GM19238 (cell line): ENCODE results near the gene LTF.

ENCODE experiments used
- DNase-seq: peaks from one replicate; pipeline ENCODE4 v3.0.0; 2011; ENCODE audit warnings: low spot score; ENCODE audit not compliant: insufficient read length

Gene LTF

DNA sequence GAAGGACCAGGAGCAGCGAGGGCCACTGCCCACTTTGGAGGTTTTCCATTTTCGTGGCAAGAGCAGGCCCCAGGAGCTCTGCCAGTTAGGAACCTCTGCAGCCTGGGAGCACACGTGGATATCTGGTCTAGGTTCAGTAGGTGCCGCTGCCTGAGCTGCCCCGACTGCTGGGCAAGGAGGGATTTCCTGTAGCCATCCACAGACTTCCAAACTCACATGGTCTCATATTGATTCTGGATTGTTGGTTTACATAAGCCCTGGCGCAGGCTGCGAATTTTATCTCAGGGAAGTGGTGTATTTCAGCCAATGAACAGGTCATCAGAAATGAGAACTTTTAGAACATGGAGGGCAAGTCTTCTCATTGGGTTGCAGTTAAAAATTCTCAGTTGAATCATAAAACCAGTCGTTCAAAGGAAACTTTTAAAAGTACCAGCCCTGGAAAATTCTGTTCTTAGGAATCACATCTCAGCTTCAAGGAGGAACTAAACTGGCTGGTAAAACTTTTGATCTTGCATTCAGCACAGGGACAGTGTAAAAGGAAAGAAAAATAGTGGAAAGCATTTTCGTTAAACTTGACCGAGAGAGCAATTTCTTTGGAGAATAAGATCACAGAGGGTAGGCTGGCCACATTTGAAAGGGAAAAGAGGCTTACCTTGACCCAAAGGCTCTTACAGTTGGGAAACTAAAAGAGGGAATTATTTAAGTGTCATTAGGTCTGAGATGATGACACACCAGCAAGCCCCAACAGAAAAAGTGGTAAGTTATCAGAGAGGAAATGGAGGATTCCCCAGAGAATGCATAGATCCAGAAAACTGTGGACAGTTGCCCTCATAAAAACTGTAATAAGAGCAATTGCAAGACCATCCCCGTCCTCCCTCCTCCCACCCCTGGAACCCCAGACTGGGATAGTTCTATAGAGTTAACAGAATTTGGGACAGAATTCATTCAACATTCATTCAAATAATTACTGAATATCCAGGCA, 26.7 kb upstream of the LTF start:
- DNase-seq, result no peak

DNA sequence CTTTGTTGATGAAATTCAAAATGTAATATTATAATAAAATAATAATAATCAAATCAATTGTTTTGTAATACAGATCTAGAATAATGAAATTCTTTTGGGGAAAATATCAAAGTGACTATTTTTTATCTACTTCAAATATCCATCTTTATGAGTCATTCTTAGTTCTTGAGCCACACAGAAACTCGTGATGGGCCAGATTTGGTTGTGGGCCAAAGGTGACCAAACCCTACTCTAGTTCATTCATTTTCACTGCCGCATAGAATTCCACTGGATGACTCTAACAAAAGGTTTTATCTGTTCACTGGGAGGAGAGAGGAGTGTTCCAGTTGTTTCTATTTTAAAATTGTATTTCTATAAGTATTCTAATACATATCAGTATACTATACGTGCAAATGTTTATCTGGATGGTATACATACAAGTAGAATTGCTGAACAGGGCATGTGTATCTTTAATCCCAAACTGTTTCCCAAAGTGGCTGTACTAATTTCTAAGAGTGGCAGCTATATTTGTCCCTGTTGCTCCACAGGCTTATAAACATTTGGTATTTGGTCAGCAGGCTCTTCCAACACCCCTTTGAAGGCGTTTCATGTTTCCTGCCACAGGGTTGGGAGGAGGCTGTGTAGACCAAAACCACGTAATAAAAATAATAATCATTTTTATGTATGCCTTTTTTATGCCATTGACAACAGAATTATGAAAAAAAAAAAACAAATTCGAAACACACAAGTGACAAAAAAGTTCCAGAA, 25.8 kb upstream of the LTF start:
- DNase-seq, result no peak

DNA sequence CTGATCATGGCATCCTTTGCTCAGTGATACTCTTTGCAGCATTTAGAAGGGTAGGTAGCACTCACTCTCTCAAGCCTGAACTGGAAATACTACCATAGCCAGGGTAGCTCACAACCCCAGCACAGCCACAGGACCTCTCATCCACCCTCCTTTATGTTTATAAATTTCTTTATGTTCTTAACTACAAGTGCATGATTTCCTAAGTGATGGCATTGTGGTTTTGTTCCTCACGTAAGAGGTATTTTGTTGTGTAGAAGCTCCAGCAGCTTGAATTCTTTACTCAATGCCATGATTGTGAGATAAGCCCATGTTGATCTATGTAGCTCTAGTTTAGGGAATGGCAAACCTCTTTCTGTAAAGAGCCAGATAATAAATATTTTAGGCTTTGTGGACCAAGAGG, 25.2 kb upstream of the LTF start:
- no peak for DNase-seq

DNA sequence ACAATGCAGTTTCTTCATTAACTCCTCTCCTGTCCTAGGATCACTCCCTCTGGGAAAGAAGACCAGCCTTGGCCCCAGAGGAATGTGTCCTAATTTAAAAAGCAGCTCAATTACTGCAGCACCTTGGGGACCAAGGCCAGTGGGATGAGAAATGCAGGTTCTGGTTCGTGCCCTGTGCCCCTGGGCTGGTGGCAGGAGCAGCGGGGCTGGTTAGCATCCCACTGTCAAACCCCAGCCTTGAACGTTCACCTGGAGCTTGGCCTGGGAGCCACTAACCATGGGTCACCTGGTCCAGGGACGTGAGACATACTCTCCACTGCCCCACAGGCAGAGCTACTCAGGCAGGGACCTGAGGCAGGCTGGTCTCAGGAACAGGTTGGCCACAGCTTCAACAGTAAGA, 24.7 kb upstream of the LTF start:
- DNase-seq, result no peak

DNA sequence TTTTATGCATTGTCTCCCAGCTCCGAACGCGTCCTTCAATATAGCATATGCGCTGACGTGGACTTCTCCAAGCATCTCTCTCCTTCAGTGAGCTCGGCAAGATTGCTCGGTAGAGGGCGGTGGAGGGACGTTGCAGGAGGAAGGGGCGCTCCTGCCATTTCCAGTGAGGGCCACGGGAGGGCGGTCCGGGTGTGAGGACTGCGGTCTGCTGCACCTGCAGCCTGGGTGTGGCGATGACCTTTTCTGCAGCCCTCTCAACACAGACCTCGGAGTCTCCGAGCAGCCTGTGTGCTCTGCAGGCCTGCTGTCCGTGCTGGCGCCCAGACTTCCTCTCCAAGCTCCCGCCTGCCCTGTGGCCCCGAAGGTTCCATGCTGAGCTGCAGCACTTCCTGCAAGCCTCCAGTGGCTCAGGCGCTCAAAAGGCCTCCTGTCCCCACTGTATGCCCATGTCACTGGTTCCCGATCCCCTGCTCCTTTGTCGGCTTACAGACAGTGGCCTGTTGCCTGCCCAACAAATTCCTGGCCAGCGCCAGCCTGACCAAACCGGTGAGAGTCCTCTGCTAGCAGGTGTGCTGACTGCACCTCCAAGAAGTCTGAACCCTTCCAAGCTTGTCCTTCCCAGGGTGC, 24.1 kb upstream of the LTF start:
- peak; percentile 96 for DNase-seq

DNA sequence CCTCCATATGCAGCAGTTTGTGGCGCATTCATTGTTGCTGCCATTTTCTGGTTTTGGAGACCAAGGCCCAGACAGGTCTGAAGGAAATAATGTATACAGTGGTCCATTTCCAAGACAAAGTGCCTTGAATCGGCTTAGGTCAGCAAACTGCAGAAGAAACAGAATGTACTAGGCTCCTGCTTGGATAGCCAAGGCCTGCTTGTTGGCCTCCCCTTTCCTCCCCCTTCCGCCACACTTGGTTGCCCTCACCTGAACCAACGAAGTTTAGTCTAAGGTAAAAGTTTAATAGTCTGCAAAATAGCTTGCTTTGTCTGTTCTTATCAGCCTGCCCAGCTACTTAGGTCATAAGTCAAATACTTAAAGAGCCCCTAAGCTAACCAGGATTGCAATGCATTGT, 21.1 kb upstream of the LTF start:
- no peak for DNase-seq

DNA sequence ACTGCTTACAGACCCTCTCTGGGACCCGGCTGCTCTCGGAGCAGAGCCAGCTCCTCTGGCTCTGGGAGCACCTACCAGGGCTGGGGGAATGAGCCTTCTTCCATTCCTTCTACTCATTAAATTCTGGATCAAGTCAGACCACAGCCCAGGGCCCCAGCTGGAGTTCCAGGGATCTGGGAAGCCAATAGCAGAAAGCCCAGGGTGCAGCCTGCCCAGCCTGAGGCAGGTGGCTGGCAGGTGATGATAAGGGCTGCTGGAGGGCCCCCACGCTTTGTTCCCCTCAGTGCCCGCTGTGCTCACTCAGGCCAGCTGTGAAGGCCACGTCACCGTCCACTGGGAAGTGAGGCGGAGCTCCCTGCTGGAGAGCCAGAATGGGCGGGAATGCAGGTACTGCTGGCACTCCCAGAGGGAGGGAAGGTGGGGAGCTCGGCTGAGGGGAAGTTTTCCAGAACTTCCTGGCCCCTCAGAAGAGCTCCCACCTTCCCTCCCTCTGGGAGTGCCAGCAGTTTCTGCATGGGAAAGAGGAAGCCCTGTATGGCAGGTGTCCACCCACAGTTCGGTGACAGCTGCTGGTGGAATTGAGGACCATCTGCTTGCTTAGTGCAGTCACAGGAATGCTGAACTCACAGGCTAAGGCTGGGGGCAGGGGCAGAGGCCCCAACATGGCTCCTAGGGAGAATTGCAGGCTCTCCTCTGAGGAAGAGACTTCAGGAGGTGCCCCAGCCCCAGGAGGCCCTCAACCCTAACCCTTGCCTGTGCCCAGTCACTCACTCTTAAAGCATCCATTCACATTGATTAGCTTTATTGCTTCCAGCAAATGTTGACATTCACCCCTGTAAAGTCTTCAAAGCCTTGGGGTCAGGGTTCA, 20.4 kb upstream of the LTF start:
- no peak for DNase-seq

DNA sequence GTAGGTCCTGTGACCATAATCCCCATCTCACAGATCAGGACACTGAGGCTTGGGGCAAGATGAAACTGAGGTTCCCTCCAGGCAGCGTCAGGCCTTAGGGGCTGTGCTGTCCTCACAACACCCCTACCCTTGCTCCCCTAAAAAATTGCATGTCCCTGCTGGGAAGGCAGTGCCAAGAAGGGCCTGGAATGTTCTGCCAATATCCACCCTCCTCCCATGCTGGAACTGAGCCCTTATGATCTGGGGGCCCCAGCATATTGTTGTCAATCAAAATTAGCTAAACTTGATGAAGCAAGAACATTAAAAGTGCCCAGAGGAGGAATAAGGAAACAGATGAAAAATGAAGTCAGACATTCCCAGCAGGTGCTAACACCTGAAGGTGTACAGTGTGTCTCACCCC, 19.7 kb upstream of the LTF start:
- DNase-seq, result no peak

DNA sequence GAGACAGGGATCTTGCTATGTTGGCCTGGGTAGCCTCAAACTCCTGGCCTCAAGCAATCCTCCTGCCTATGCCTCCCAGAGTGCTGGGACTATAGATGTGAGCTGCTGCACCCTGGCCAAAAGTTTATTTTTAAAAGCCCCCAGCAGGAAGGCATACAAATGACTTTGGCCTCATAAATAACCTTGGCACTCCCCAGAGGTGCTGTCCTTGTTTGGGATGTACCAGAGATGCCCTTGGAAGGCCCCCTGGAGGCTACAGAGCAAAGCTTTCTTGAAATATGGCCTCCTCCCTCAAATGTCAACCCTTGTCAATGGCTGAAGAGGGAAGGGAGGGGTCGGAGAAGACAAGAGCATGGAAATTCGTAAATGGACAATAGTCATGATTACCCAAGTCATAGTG, 19.1 kb upstream of the LTF start:
- DNase-seq, result no peak

DNA sequence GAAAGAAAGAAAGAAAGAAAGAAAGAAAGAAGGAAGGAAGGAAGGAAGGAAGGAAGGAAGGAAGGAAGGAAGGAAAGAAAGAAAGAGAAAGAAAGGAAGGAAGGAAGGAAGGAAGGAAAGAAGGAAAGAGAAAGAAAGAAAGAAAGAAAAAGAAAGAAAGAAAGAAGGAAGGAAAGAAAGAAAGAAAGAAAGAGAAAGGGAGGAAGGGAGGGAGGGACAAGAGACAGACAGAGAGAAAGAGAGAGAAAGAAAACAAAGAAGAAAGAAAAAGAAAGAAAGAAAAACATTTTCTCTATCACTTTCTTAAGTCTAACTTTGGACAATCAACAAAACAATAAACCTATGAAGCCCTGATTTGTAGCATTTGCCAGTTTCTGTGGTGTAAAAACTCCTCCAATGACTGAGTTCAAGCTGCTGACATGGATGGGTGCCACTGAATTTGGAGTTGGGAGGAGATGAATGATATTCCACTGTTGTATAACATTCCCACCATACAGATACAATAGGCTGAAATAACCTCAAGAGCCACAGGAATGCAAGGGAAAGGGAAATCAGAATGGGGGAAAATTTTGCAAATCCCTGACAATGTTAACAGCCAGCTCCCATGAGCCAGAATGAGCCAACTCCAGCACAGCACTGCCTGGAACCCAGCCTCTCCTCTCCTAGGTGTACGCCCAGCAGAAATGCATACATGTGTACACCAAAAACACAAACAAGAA, 18.1 kb upstream of the LTF start:
- DNase-seq, result no peak

DNA sequence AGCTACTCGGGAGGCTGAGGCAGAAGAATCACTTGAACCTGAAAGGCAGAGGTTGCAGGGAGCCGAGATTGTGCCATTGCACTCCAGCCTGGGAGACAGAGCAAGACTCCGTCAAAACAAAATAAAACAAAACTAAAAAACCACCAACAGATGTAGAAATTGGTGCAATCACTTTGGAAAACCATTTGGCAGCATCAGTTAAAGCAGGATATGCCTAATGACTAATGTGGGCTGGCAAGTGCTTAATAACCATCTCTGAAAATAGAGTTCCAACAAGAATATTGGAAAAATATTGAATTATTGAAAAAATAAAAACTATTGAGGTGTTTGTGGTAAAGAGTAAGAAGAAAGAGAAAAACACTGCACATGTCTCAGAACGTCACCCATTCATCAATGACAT, 16.9 kb upstream of the LTF start:
- DNase-seq, result no peak

DNA sequence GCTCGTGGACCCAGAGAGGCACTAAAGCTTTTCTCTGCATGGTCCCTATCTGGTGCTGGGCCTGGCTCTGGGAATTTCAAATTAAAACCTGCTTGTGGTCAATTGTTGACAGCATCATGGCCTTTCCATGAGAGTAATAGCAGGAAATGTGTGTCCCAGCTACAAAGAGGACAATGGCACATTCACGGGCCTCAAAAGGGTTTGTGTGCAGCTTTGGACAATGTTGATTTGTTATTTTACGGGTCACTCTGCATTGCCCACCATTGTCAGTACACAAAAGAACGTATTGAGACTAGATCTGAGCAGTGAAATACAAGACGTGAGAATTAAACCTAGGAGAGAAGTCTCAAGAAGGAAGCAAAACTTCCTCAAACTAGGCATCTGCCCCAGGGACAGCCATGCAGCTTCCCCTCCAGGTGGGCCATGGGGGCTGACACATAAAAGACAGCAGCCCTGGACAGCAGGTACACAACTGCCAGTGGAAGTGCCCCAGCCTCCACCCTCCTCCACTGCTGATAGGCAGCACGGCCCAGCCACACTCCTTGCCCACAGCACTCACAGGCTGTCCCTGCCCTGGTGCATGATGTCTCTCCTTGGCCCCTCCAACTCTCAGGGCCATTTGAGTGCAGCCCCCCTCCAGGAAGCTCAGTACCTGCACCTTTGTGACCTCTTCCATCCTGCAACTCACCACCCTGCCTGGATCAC, 15.9 kb upstream of the LTF start:
- no peak for DNase-seq

DNA sequence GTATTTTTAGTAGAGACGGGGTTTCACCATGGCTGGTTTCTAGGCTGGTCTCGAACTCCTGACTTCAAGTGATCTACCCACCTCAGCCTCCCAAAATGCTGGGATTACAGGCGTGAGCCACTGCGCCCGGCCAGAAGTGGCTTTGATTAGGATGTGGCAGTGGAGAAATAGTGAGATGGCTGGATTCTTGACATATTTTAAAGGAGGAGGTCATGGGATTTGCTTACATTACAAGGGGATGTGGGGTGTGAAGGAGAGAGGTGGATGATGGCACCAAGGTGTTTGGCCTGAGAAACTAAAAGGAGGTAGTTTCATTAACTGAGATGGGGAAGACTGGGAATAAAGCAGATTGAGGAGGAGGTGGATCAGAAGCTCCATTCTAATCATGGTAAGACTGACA, 15.0 kb upstream of the LTF start:
- DNase-seq, result no peak

DNA sequence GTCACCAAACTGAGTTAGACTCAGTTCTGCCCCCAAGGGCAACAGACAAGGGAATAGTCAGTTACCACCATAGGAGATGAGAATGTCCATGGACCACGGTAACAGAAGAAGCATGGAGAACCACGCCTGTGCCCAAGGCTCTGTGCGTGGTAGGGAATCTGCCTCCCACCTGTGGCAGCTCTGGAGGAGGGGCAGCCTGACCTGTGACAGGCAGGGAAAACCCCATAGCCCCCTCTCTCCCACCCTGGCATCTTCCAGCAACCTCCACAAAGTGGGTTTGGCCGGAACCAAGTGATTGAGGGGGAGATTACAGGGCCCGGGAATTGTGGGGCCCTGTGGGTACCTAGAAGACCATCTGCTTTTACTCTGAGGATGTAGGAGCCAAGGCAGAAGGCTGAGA, 14.3 kb upstream of the LTF start:
- DNase-seq, result no peak

DNA sequence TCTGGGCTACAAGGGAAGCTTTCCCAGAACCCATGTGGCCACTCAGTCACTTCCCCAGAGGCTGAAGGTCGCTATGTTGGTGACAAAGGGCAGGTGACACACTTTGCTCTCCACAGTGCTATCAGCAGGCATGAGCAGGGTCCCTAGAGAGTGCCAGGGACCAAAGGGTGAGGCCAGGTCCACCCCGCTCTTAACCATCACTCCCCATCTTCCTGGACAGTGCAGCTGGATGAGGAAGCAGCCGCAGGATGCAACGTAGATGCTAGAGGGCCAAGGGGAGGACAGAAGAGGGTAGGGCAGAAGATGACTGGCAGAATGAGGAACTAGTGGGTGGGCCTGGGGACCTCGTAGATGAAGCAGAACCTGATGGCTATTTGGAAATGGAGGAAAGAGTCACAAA, 13.6 kb upstream of the LTF start:
- DNase-seq, result no peak

DNA sequence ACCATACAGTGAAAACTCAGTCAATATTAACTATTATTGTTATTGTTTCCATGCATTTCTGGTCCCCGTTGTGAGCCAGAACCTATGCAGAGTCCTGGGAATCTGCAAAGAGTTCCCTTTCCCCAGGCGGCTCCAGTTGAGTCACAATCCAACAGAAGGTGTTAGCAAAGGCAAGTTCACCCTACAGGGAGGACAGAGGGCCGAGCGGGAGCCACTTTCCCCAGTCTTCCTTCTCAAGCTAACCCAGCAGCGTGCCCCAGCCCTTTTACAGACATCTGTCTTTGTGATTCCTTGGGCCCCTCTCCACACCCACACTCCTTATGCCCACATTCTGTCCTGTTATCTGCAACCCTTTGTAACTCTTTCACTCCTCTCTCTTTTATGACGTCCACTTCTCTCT, 13.1 kb upstream of the LTF start:
- no peak for DNase-seq

DNA sequence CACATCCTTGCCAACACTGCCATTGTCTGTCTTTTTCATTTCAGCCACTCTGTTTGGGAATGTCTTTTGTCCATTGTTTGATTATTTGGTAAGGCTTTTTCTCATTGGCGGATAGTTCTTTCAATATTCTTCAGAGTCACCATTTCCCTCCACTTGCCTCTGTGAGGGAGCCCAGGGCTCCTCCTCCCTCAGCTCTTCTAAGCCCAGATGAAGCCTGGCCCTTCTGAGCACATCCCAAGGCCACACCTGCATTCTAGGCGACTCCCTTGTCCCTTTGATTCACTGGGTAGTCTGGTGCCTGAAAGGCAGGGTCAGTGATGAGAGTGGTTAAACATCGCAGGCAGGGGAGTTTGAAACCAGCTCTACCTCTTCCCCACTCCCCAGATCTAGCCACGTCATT, 12.4 kb upstream of the LTF start:
- DNase-seq, result no peak

DNA sequence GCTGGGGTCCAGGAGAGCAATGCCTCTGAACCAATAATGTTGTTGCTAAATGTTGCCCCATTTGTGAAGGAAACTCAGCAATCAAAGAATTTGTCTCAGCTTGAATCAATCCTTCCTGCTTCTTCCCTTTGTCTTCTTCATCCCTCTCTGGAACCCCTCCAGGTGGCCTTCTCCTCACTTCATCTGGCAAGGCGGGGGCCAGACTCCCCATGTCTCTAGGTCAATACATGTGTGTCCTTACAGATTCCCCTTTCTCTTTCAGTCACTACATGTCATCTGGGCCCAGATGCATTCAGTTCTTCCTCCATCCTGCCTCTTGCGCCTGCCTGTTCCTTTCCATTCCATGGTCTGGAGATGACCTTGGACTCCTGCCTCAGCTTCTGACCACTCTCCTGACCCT, 8.0 kb upstream of the LTF start:
- no peak for DNase-seq

DNA sequence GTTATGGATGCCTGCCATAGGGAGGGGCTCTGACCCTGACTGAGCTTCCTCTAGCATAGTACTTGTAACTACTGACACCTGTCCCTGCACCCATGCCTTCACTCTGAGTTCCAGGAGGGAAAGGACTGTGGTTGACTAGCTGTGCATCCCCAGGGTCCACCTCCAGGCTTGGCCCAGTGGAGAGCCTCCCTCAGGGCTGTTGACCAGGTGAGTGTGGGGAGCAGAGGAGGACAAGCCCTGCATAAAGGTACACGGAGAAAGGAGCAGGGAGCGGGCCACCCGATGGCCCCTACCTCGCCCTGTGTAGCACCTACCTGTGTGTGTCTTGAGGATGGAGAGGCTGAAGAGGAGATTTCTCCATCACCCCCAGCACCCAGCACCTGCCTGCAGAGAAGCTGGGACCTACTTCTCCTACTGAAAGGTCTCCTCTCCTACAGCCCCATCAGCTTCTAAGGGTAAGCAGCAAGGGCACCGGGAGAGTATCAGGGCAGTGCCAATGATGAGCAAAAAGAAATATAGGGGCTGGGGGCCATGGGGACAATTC, 6.7 kb upstream of the LTF start:
- DNase-seq, result no peak

DNA sequence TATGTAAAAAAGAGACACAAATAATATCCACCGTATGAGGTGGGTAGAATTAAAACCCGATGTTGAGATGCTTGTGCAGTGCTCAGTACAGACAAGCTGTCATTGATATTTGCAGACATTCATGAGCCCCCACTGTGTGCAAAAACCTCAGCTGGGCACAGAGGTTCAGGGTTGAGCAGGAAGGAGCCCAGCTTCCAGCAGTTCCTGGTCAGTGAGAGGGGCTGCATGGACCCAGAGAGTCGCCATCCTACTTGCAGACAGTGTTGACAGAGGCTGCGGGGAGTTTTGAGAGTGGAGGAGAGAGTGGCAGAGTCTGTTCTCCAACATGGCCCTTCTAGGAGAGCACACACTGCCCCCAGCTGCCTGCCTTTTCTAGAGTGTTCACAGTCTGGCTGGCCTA, 6.1 kb upstream of the LTF start:
- no peak for DNase-seq
